Smooth muscle cell (in vitro differentiated cells): ENCODE data around the gene SYNE1. TPM values are rescaled to one million over a fixed set of nuclear protein-coding genes. Genes with fewer than 3 reads are reported as not detected.
"Not testable (repeated sequence)": the region's sequence is repeated elsewhere in the genome, so short reads cannot be mapped to it uniquely, and the experiment has no call there.

Experiments used
- DNase-seq: peaks from one replicate; lab custom pipeline; 2025; ENCODE audit not compliant: unreplicated experiment; lab: John Stamatoyannopoulos, UW
- H2AFZ ChIP-seq: fragments of 200-600 bp; sonication (generic); 2 replicates; pipeline ENCODE4 v1.6.0; 2016; ENCODE audit warnings: antibody characterized with exemption, low read depth, mild to moderate bottlenecking
- H3F3A ChIP-seq: fragments of 200-600 bp; sonication (generic); 2 replicates; pipeline ENCODE4 v1.6.0; 2017; ENCODE audit warnings: antibody characterized with exemption, low read depth
- H3K27ac ChIP-seq: fragments of 200-600 bp; sonication (generic); 2 replicates; pipeline ENCODE4 v1.5.1; 2016; ENCODE audit warnings: low read depth, mild to moderate bottlenecking
- H3K27me3 ChIP-seq: fragments of 200-600 bp; sonication (generic); 2 replicates; pipeline ENCODE4 v1.6.1; 2016; ENCODE audit warnings: low read depth, mild to moderate bottlenecking
- H3K36me3 ChIP-seq: fragments of 200-600 bp; sonication (generic); 2 replicates; pipeline ENCODE4 v1.5.1; 2016; ENCODE audit warnings: low read depth
- H3K4me1 ChIP-seq: fragments of 200-600 bp; sonication (generic); 2 replicates; pipeline ENCODE4 v1.5.1; 2016; ENCODE audit warnings: low read depth
- H3K4me2 ChIP-seq: fragments of 200-600 bp; sonication (generic); 2 replicates; pipeline ENCODE4 v1.6.0; 2016; ENCODE audit warnings: mild to moderate bottlenecking
- H3K4me3 ChIP-seq: fragments of 200-600 bp; sonication (generic); 2 replicates; pipeline ENCODE4 v1.5.1; 2016; ENCODE audit warnings: mild to moderate bottlenecking
- H3K79me2 ChIP-seq: fragments of 200-600 bp; sonication (generic); 2 replicates; pipeline ENCODE4 v1.6.0; 2016; ENCODE audit warnings: low read depth, mild to moderate bottlenecking
- H3K9ac ChIP-seq: fragments of 200-600 bp; sonication (generic); 2 replicates; pipeline ENCODE4 v1.6.0; 2016; ENCODE audit warnings: low read depth
- H3K9me3 ChIP-seq: fragments of 200-600 bp; sonication (generic); replicated peaks from 2 replicates; pipeline ENCODE4 v1.5.1; 2016; ENCODE audit warnings: low read depth
- H4K20me1 ChIP-seq: fragments of 200-600 bp; sonication (generic); 2 replicates; pipeline ENCODE4 v1.6.0; 2016; ENCODE audit warnings: low read depth
- CTCF ChIP-seq: fragments of 200-600 bp; sonication (generic); IDR thresholded peaks from 2 replicates; pipeline ENCODE4 v1.5.1; 2017; ENCODE audit warnings: borderline replicate concordance, mild to moderate bottlenecking, antibody characterized with exemption; ENCODE audit not compliant: insufficient read depth, poor library complexity, severe bottlenecking
- WGBS: methylation state at CpG from one replicate; pipeline ENCODE4 v1.1.7; 2016; ENCODE audit warnings: low lambda C conversion rate; 5-methylcytosine and 5-hydroxymethylcytosine counted together
- polyA plus RNA-seq: library from polyadenylated mRNA; unstranded; fragments of >200 nt; fragmentation: Nextera tagmentation; extraction: Ambion mirVana; gene quantifications from 2 replicates; pipeline ENCODE4 v1.2.1, GENCODE V29; 2016
- total RNA-seq: library from RNA; depleted of rRNA; stranded (reverse); fragments of >200 nt; gene quantifications from 2 replicates; pipeline ENCODE4 v1.2.3, GENCODE V29; 2014

SYNE1 gene
- total RNA-seq (56.2 and 97.5 TPM in 2 replicates), polyA plus RNA-seq (18.2 and 31.3 TPM in 2 replicates)

DNA sequence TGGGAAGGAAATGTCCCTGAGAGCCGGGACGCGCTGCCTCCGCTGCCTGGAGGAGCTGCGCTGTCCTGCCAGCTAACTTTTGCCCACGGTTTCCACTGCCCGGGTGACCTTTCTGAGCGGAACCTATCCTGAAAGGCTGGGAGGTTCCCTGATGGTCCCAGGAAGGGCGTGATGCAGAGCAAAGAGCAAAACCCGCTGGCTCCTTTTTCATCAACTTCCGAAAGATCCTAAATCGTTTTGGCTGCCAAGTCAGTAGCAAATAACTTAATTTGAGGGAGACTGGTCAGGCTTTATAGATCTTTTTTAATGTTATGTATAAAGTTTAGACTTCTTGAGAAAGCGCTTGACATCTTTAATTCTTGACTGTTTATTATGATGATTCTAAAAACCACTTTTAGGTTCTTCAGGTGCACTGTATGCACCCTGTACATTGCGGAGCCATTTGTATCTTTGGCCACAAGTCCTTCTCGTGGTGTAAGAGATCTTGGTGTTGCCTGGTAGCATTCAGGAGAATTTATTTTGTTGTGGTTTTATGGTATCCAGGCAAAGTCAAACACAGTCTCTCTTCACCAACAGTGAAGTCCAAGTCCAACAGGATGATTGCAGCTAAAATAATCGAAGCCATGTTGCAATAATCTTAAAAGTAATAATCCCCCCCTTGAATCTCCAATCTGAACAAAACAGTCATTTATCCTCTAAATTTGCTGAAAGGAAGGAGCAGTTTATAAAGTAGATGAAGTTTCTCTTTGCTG is at the start of gene SYNE1:
Gene SYNE1, minus strand, starts transcription at position 67 of the 752 bp plus-strand sequence. CDS start 9,031 bp downstream, outside the sequence.
- no peak within 1 kb of the TSS for H3K9ac ChIP-seq

GRCh38 chr6:152685819-152686218 is 48.7 kb upstream of the SYNE1 start:
- Histone ChIP-seq H4K20me1 (no peaks in the 10 kb centered on the region), H3F3A (no peaks in the 10 kb centered on the region), H3K27ac (no peak overlapping the region), H3K9me3 (no peaks in the 10 kb centered on the region), H3K79me2 (no peaks in the 10 kb centered on the region), H3K4me2 (no peak overlapping the region), H2AFZ (no peak overlapping the region), H3K4me3 (no peak overlapping the region), H3K36me3 (no peaks in the 10 kb centered on the region), H3K27me3 (no peaks in the 10 kb centered on the region), H3K4me1 (peaks cover 8% of the 10 kb centered on the region), H3K9ac (no peak overlapping the region)
- no peak for TF ChIP-seq CTCF
- DNase-seq, result no peak
- WGBS, result 91% methylated on average over 12 of the region's 12 CpGs

More for the DNA sequence above, at the start of gene SYNE1:
- Histone ChIP-seq H3K9me3 (no peaks in the 10 kb centered on the region), H3K4me3 (peak within 1 kb of the TSS; percentile 53), H3K79me2 (no peaks in the 10 kb centered on the region), H3K36me3 (no peaks in the 10 kb centered on the region), H3F3A (no peaks in the 10 kb centered on the region), H4K20me1 (no peaks in the 10 kb centered on the region), H3K4me1 (peaks cover 4% of the 10 kb centered on the region), H3K4me2 (peak within 1 kb of the TSS; percentile 97), H2AFZ (peak within 1 kb of the TSS; percentile 68), H3K27ac (no peak within 1 kb of the TSS), H3K27me3 (peaks cover 56% of the 10 kb centered on the region)
- 30% methylated on average over 16 of the region's 16 CpGs for WGBS
- no peak for TF ChIP-seq CTCF
- no peak for DNase-seq

GRCh38 chr6:152682935-152683334 is 45.8 kb upstream of the SYNE1 start:
- H3K79me2 ChIP-seq, H3K9ac ChIP-seq, H3F3A ChIP-seq, DNase-seq, H3K4me1 ChIP-seq, H3K27me3 ChIP-seq, H2AFZ ChIP-seq, H3K27ac ChIP-seq, H3K36me3 ChIP-seq, H3K4me2 ChIP-seq, H3K9me3 ChIP-seq, H3K4me3 ChIP-seq, H4K20me1 ChIP-seq: not testable (repeated sequence)
- WGBS, result 22% methylated on average over 8 of the region's 8 CpGs

GRCh38 chr6:152682141-152682540 is 45.0 kb upstream of the SYNE1 start:
- no peaks in the 10 kb centered on the region for H3K27me3 ChIP-seq
- no peaks in the 10 kb centered on the region for H3K79me2 ChIP-seq
- H4K20me1 ChIP-seq, result no peaks in the 10 kb centered on the region
- H3K4me1 ChIP-seq, result peaks cover 8% of the 10 kb centered on the region
- WGBS, result 41% methylated on average over 8 of the region's 8 CpGs
- no peak overlapping the region for H3K4me3 ChIP-seq
- no peaks in the 10 kb centered on the region for H3K9me3 ChIP-seq
- no peak for DNase-seq
- no peak overlapping the region for H2AFZ ChIP-seq
- no peaks in the 10 kb centered on the region for H3F3A ChIP-seq
- TF ChIP-seq CTCF, result no peak
- no peak overlapping the region for H3K27ac ChIP-seq
- no peak overlapping the region for H3K4me2 ChIP-seq
- no peak overlapping the region for H3K9ac ChIP-seq
- no peaks in the 10 kb centered on the region for H3K36me3 ChIP-seq
